ENCODE measurements around the gene TMEM89. TPM values are rescaled to one million over a fixed set of nuclear protein-coding genes. Genes with fewer than 3 reads are reported as not detected.

TMEM89 gene
- total RNA-seq, 1 experiment from 2014 or later = 0.74 TPM

DNA sequence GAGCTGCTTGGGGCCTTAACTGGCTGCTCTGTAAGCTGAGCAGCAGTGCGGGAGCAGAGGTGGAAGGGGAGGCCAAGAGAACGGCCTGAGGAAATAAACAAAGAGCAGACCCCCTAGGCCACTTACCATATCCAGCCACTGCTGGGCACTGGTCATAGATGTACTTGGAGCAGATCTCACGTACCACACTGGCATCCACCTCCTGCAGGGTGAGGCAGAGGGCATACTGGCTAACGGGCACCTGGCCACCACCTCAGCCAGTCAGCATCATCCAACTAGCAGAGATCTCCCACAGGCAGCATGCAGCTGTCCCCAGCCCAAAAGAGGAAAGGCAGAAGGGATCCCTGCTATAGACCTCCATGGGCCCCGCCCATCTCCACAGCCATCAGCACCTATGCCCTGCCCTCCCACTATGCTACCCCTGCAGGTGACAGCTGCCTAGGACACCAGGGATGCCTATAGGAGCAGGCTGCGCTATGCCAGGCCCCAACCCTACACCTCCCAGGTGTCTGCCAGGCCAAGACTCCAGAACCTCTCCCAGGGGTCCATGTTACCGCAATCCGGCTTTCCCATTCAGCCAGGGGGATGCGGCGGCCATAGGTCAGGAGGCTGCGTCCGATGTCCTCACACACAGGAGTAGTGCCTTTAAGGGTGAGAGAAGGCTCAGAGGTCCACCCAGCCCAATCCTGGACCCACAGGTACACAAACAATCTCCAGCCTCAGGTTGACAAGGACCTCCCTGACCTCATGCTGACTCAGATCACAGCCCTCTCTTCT is 21.9 kb downstream of the TMEM89 start:
- Histone ChIP-seq H3K14ac (ENCODE audit: insufficient read depth, low read length) (no peak overlapping the region), H3K4ac (ENCODE audit: low read depth, low read length) (no peak overlapping the region), H3K79me1 (ENCODE audit: insufficient read depth, low read depth, low read length, poor library complexity, severe bottlenecking) (no peaks in the 10 kb centered on the region), H3K4me1 (ENCODE audit: insufficient read depth, low read length) (no peaks in the 10 kb centered on the region), H3K56ac (ENCODE audit: insufficient read length, low read depth, low read length) (no peak overlapping the region), H3K79me2 (ENCODE audit: insufficient read depth, low read length) (no peaks in the 10 kb centered on the region), H3T11ph (ENCODE audit: low read length) (no peak overlapping the region), H2BK20ac (ENCODE audit: low read depth, low read length, poor library complexity, severe bottlenecking) (no peak overlapping the region), H3K9ac (ENCODE audit: extremely low read depth, insufficient read length, low read length) (no peak overlapping the region), H3K23me2 (ENCODE audit: insufficient read length, low read depth, low read length, poor library complexity, severe bottlenecking) (no peaks in the 10 kb centered on the region), H3K27ac (ENCODE audit: insufficient read length, low read depth, low read length) (no peak overlapping the region), H2BK120ac (ENCODE audit: low read depth, low read length, poor library complexity, severe bottlenecking) (no peak overlapping the region), H2BK15ac (ENCODE audit: low read depth, low read length) (no peak overlapping the region), H2BK12ac (ENCODE audit: insufficient read length, low read depth, low read length) (no peak overlapping the region), H4K91ac (ENCODE audit: insufficient read length, low read depth, low read length) (no peak overlapping the region), H2AFZ (ENCODE audit: low read length) (no peak overlapping the region), H3K23ac (ENCODE audit: insufficient read length, low read depth, low read length) (no peak overlapping the region), H4K5ac (ENCODE audit: insufficient read length, low read depth, low read length) (no peak overlapping the region), H3K4me2 (ENCODE audit: insufficient read depth, insufficient read length, low read length) (no peak overlapping the region), H2AK5ac (ENCODE audit: insufficient read length, low read length) (no peak overlapping the region), H3K18ac (ENCODE audit: insufficient read length, low read depth, low read length) (no peak overlapping the region), H4K20me1 (ENCODE audit: control insufficient read depth, insufficient read depth, insufficient read length) (no peaks in the 10 kb centered on the region), H3K27me3 (ENCODE audit: insufficient read depth, low read length) (no peaks in the 10 kb centered on the region), H2BK5ac (ENCODE audit: insufficient read length, low read length) (no peak overlapping the region), H3K9me3 (ENCODE audit: control insufficient read depth, low read depth, low read length) (no peaks in the 10 kb centered on the region), H4K8ac (replicated peaks; ENCODE audit: insufficient read length, low read depth, low read length) (no peak overlapping the region)
- no peak overlapping the region for H3K4me3 Mint-ChIP-seq
- H3K36me3 Mint-ChIP-seq (ENCODE audit: insufficient read depth in 1 of 3, low read depth in 3 of 3) = peaks cover 53 to 80% (median 57%) of the 10 kb centered on the region in 3 experiments
- H3K27me3 Mint-ChIP-seq (ENCODE audit: low read depth) = no peaks in the 10 kb centered on the region
- H3K9me3 Mint-ChIP-seq = no peaks in the 10 kb centered on the region
- DNase-seq = no peak
- 0 out of 7 replicates have a peak overlapping the region, but pooled peaks of 1 of the 3 experiments have one; percentile 18 for H3K27ac Mint-ChIP-seq
- WGBS (ENCODE audit: extremely low coverage, insufficient read length, low lambda C conversion rate) = no CpG with 5 or more reads among the region's 12 CpGs
- H3K4me1 Mint-ChIP-seq = peaks cover 7 to 16% of the 10 kb centered on the region in 2 experiments
- TF ChIP-seq, protein P1, sequence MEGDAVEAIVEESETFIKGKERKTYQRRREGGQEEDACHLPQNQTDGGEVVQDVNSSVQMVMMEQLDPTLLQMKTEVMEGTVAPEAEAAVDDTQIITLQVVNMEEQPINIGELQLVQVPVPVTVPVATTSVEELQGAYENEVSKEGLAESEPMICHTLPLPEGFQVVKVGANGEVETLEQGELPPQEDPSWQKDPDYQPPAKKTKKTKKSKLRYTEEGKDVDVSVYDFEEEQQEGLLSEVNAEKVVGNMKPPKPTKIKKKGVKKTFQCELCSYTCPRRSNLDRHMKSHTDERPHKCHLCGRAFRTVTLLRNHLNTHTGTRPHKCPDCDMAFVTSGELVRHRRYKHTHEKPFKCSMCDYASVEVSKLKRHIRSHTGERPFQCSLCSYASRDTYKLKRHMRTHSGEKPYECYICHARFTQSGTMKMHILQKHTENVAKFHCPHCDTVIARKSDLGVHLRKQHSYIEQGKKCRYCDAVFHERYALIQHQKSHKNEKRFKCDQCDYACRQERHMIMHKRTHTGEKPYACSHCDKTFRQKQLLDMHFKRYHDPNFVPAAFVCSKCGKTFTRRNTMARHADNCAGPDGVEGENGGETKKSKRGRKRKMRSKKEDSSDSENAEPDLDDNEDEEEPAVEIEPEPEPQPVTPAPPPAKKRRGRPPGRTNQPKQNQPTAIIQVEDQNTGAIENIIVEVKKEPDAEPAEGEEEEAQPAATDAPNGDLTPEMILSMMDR (conservative IDR thresholded peaks at IDR 0.05) = no peak

All from H9 (cell line).